MM.1S (cell line): Measurements from ENCODE around the gene NNT.
A peak's percentile ranks its signal among the peaks of the same experiment; 100 is the strongest.

Source experiments
- CTCF ChIP-seq: fragments of 300-600 bp; sonication (generic); IDR thresholded peaks from 2 replicates; pipeline ENCODE4 v1.5.1; 2016; ENCODE audit warnings: antibody characterized with exemption, low read length, mixed read lengths
- EZH2 ChIP-seq: fragments of 300-600 bp; sonication (generic); optimal IDR thresholded peaks from 2 replicates; pipeline ENCODE3; 2017; ENCODE audit warnings: low read depth, mild to moderate bottlenecking, antibody characterized with exemption, low read length, mixed read lengths

- TF ChIP-seq CTCF (peak; percentile 55), EZH2 (no peak)
Observed at GRCh38 chr5:43627028-43627427, 24.0 kb downstream of the NNT start.
